Sigmoid colon (tissue), 4 donors: ENCODE measurements around the gene TMEM106B.

ENCODE experiments used
- EP300 ChIP-seq, 4 donors: sonication (generic); formaldehyde crosslinking; IDR thresholded peaks; one replicate each; pipeline ENCODE4 v1.6.1; 2017; ENCODE audit warnings: antibody characterized with exemption in 4 of 4
- POLR2A ChIP-seq, 2 donors: fragments of 450-650 bp; IDR thresholded peaks; one replicate each; pipeline ENCODE4 v1.6.1; 2016; ENCODE audit warnings: antibody characterized with exemption in 2 of 2, mild to moderate bottlenecking in 2 of 2, moderate library complexity in 2 of 2
- POLR2AphosphoS5 ChIP-seq, 4 donors: sonication (generic); formaldehyde crosslinking; IDR thresholded peaks; one replicate each; pipeline ENCODE4 v1.6.1; 2017; ENCODE audit warnings: antibody characterized with exemption in 4 of 4
- TF ChIP-seq, protein P1 (sequence below), 4 experiments: fragments of 450-650 bp in 3 of 4; fragments of 200-600 bp in 1 of 4; IDR thresholded peaks; one replicate each; pipeline ENCODE4 v1.5.1; 2016 to 2019; ENCODE audit warnings: antibody characterized with exemption in 4 of 4, mild to moderate bottlenecking in 3 of 4, moderate library complexity in 2 of 4

- TF ChIP-seq, protein P1, sequence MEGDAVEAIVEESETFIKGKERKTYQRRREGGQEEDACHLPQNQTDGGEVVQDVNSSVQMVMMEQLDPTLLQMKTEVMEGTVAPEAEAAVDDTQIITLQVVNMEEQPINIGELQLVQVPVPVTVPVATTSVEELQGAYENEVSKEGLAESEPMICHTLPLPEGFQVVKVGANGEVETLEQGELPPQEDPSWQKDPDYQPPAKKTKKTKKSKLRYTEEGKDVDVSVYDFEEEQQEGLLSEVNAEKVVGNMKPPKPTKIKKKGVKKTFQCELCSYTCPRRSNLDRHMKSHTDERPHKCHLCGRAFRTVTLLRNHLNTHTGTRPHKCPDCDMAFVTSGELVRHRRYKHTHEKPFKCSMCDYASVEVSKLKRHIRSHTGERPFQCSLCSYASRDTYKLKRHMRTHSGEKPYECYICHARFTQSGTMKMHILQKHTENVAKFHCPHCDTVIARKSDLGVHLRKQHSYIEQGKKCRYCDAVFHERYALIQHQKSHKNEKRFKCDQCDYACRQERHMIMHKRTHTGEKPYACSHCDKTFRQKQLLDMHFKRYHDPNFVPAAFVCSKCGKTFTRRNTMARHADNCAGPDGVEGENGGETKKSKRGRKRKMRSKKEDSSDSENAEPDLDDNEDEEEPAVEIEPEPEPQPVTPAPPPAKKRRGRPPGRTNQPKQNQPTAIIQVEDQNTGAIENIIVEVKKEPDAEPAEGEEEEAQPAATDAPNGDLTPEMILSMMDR (IDR thresholded peaks at IDR 0.05) = no peak
- TF ChIP-seq POLR2A (IDR thresholded peaks at IDR 0.05) (no peak), POLR2AphosphoS5 (IDR thresholded peaks at IDR 0.05) (no peak), EP300 (IDR thresholded peaks at IDR 0.05) (no peak)
These were observed 28.7 kb downstream of the TMEM106B start for GRCh38 chr7:12239806-12240205.
